CD4-positive, alpha-beta T cell (primary cell): ENCODE results near the gene SQSTM1. TPM values are rescaled to one million over a fixed set of nuclear protein-coding genes. Genes with fewer than 3 reads are reported as not detected.

Source experiments
- ATAC-seq: fragments of 200-7000 bp; cut with Tn5 transposase; one replicate; pipeline ENCODE4 v1.10.0; 2022; ENCODE audit warnings: mild to moderate bottlenecking; ENCODE audit not compliant: poor library complexity
- CTCF ChIA-PET: fragments of 350-600 bp; sonication (Branson Sonifier 250); formaldehyde crosslinking; loops from one replicate; lab custom pipeline; 2021; ENCODE audit warnings: antibody characterized with exemption, inconsistent platforms; lab: Charles Lee
- POLR2A ChIA-PET: fragments of 350-600 bp; sonication (Branson Sonifier 250); formaldehyde crosslinking; loops from one replicate; lab custom pipeline; 2021; ENCODE audit warnings: antibody characterized with exemption, inconsistent platforms; lab: Charles Lee
- DNase-seq, 14 experiments: peaks; one replicate each; pipeline ENCODE4 v3.0.0-alpha.2; 2013 to 2020; ENCODE audit warnings: mixed read lengths in 2 of 14
- H3K27ac ChIP-seq, 2 donors: one replicate each; pipeline versions ENCODE4 v1.5.1 to v1.7.0; 2013; ENCODE audit warnings: low read length in 2 of 2, low read depth in 1 of 2, mild to moderate bottlenecking in 1 of 2
- H3K27me3 ChIP-seq, 2 experiments: 1 replicate in 1 of 2; 2 replicates in 1 of 2; pipeline versions ENCODE4 v1.6.1 to v1.7.0; 2013; ENCODE audit warnings: low read length in 2 of 2, control low read depth in 1 of 2, mild to moderate bottlenecking in 1 of 2, moderate library complexity in 1 of 2; ENCODE audit not compliant: insufficient read depth in 2 of 2, control insufficient read depth in 1 of 2
- H3K36me3 ChIP-seq: one replicate; pipeline ENCODE4 v1.6.1; 2013; ENCODE audit warnings: low read length, control low read depth; ENCODE audit not compliant: insufficient read depth
- H3K4me1 ChIP-seq: one replicate; pipeline ENCODE4 v1.6.1; 2013; ENCODE audit warnings: low read length, control low read depth; ENCODE audit not compliant: insufficient read depth
- H3K4me3 ChIP-seq: one replicate; pipeline ENCODE4 v1.5.1; 2013; ENCODE audit warnings: mild to moderate bottlenecking, low read length, moderate library complexity
- H3K9me3 ChIP-seq, 2 experiments: 1 replicate in 1 of 2; 2 replicates in 1 of 2; pipeline versions ENCODE4 v1.6.1 to v1.7.0; 2013; ENCODE audit warnings: low read length in 2 of 2, mild to moderate bottlenecking in 2 of 2, control low read depth in 1 of 2, moderate library complexity in 1 of 2; ENCODE audit not compliant: control insufficient read depth in 1 of 2, insufficient read depth in 1 of 2
- H3K27ac Mint-ChIP-seq: one replicate; pipeline ENCODE4 v1.8.0; 2020; ENCODE audit warnings: mixed read lengths
- H3K27me3 Mint-ChIP-seq: one replicate; pipeline ENCODE4 v1.8.0; 2021; ENCODE audit warnings: mixed read lengths
- H3K36me3 Mint-ChIP-seq: one replicate; pipeline ENCODE4 v1.8.0; 2021; ENCODE audit warnings: low read depth, mixed read lengths
- H3K4me1 Mint-ChIP-seq: one replicate; pipeline ENCODE4 v1.8.0; 2021; ENCODE audit warnings: low read depth, mixed read lengths
- H3K4me3 Mint-ChIP-seq: one replicate; pipeline ENCODE4 v1.8.0; 2020; ENCODE audit warnings: mild to moderate bottlenecking, mixed read lengths
- H3K9me3 Mint-ChIP-seq: one replicate; pipeline ENCODE4 v1.8.0; 2020; ENCODE audit warnings: mixed read lengths
- CTCF ChIP-seq: fragments of 200-600 bp; IDR thresholded peaks from one replicate; pipeline ENCODE4 v1.8.0; 2022; ENCODE audit warnings: antibody characterized with exemption, mild to moderate bottlenecking
- intact Hi-C, 2 experiments: fragments of 100-400 bp; cut with DNase I in 1 of 2; cut with micrococcal nuclease in 1 of 2; formaldehyde crosslinking; loops; one replicate each; pipeline versions ENCODE4 v1.15.1 to v1.9.0; 2023 to 2025; cut with DNase I, micrococcal nuclease
- total RNA-seq, 174 experiments: library from RNA in 2 of 174; stranded (reverse) in 2 of 174; gene quantifications; one replicate each; pipeline ENCODE4 v1.2.3 and lab custom pipeline; 2021 to 2026

Gene SQSTM1
- total RNA-seq, 2 experiments from 2014 or later: 260 to 267 TPM

- DNase-seq (no peak), ATAC-seq (no peak)
- H3K9me3 ChIP-seq: no peaks in the 10 kb centered on the region
- CTCF ChIA-PET: no interaction called here
- H3K27me3 ChIP-seq: no peaks in the 10 kb centered on the region
- Mint-ChIP-seq H3K27ac (no peak overlapping the region), H3K9me3 (no peaks in the 10 kb centered on the region), H3K4me3 (no peak overlapping the region), H3K36me3 (peaks cover 45% of the 10 kb centered on the region), H3K4me1 (no peaks in the 10 kb centered on the region), H3K27me3 (no peaks in the 10 kb centered on the region)
- intact Hi-C loops: no loop called here
- no peak overlapping the region for H3K27ac ChIP-seq
- H3K36me3 ChIP-seq: peaks cover 57% of the 10 kb centered on the region
- POLR2A ChIA-PET: no interaction called here
- H3K4me3 ChIP-seq: no peak overlapping the region
- no peaks in the 10 kb centered on the region for H3K4me1 ChIP-seq
- TF ChIP-seq CTCF: no peak
Measured at GRCh38 chr5:179876610-179876952, 55.9 kb downstream of the SQSTM1 start.

DNA sequence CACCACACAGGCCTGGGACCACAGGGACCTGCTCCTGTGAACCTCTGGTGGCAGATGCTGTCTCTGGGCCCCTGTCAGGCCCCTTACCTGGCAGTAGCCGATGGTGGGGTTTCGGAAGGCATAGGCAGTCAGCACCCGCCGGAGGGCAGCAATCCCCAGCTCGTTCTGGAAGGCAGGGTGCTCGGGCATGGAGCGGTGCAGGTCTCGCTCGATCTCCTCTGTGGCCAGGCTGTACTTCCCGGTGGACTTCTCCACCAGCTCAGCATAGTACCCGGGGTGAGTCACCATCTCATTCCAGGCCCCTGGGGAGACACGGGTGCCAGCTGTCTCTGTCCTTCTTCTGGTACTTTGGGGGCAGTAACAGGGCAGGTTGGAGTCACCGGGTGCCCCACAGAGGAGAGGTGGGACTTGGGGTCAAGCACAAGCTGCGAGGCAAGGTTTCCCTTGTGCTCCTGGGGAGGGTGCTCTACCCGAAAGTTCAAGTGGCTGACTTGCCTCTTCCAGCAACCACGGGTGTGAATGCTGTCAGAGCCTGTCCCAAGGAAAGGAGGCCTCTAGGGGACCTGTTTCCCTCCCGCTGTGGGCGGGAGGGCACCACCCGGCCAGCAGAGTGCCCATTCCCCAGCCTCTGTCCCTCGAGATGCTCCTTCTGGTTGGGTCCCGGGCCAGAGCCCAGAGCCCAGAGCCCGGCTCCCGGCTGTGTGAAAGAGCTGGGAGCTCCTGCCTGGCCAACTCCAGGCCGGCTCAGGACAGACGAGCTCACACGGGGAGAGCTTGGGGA lies 57.7 kb downstream of the SQSTM1 start:
- no peak for TF ChIP-seq CTCF
- H3K4me3 Mint-ChIP-seq: no peak overlapping the region
- Histone ChIP-seq H3K4me1 (no peaks in the 10 kb centered on the region), H3K27me3 (no peaks in the 10 kb centered on the region), H3K9me3 (peaks cover 7% of the 10 kb centered on the region in 2 experiments), H3K4me3 (no peak overlapping the region), H3K27ac (no peak overlapping the region), H3K36me3 (peaks cover 43% of the 10 kb centered on the region)
- peaks cover 3% of the 10 kb centered on the region for H3K9me3 Mint-ChIP-seq
- ChIA-PET CTCF (no interaction called here), POLR2A (no interaction called here)
- H3K36me3 Mint-ChIP-seq: peaks cover 50% of the 10 kb centered on the region
- H3K4me1 Mint-ChIP-seq: no peaks in the 10 kb centered on the region
- DNase-seq (no peak), ATAC-seq (no peak)
- intact Hi-C loops: no loop called here
- H3K27ac Mint-ChIP-seq: no peak overlapping the region
- H3K27me3 Mint-ChIP-seq: no peaks in the 10 kb centered on the region

DNA sequence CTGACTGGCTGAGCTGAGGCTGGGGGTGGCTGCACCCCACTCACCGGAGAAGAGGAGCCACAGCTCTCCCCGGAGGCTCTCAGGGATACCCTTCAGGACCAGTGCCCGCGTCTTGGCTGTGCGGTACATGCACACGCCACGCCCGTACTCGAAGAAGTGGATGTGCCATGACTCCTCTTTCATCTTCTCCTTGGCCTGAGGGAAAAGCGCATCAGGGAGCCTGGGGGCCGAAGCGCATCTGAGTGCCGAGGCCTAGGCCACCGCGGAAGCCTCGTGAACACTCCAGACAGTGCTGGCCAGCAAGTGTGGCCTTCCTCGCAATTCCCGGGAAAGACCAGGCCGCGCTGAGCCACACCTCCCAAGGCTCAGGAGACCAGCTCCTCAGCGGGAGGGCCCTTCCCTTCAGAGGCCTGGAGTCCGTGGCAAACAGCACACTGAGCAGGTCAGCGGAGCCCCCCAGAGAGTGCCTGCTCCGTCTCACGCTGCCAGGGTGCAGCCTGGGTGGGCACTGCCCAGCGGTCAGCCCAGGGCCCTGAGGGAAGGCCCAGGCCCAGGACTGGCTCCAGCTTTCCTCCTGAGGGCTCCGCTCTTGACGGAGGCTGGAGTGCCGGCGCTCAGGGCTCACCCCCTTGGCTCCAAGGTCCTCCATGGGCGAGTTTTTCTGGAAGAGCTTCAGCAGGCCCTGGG lies 58.4 kb downstream of the SQSTM1 start:
- no peak for DNase-seq
- H3K4me3 Mint-ChIP-seq: no peak overlapping the region
- no peak for TF ChIP-seq CTCF
- no peaks in the 10 kb centered on the region for H3K4me1 Mint-ChIP-seq
- H3K27me3 Mint-ChIP-seq: no peaks in the 10 kb centered on the region
- ATAC-seq: no peak
- H3K36me3 Mint-ChIP-seq: peaks cover 53% of the 10 kb centered on the region
- Histone ChIP-seq H3K27ac (no peak overlapping the region), H3K4me1 (no peaks in the 10 kb centered on the region), H3K27me3 (no peaks in the 10 kb centered on the region), H3K36me3 (peaks cover 41% of the 10 kb centered on the region), H3K9me3 (peaks cover 8 to 15% of the 10 kb centered on the region in 2 experiments), H3K4me3 (no peak overlapping the region)
- H3K9me3 Mint-ChIP-seq: peaks cover 6% of the 10 kb centered on the region
- ChIA-PET CTCF (no interaction called here), POLR2A (no interaction called here)
- intact Hi-C loops: no loop called here
- no peak overlapping the region for H3K27ac Mint-ChIP-seq
